ENCODE measurements around the gene CLEC3A. TPM values are rescaled to one million over a fixed set of nuclear protein-coding genes. Genes with fewer than 3 reads are reported as not detected.

Gene CLEC3A
- total RNA-seq, 1 experiment from 2014 or later, result not detected

DNA sequence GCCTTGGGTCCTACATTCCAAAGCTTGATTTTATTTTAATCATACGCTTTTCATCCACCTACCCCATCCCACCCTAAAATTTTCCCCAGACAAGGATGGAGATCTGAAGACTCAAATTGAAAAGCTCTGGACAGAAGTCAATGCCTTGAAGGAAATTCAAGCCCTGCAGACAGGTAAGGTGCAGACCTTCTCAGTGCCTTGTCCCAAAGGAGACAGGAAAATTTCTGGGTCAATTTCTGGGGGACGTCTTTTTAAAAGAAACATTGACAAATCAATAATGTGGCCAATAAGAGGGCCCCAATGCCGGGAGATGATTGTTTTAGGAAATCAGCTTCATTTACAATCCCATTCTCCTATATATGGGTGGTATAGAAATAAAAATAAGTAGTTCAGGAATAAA lies 5.7 kb downstream of the CLEC3A start:
- no TSS peak for BruUV-seq (replicated peaks)
- CTCF ChIA-PET, result interaction anchor here (1.2 kb wide), 1 partner anchor 14 kb away, joined by 6 read pairs; no protein-coding TSS in a partner anchor
- no peak for DNase-seq
- H3K36me3 Mint-ChIP-seq (ENCODE audit: insufficient read depth, unreplicated experiment), result no peaks in the 10 kb centered on the region
- no peaks in the 10 kb centered on the region for H3K9me3 Mint-ChIP-seq (ENCODE audit: low read depth, unreplicated experiment)
- H3K4me3 Mint-ChIP-seq (ENCODE audit: low read depth, unreplicated experiment), result no peak overlapping the region
- peaks cover 4% of the 10 kb centered on the region for H3K27me3 Mint-ChIP-seq (ENCODE audit: unreplicated experiment)
- intact Hi-C loops (cut with micrococcal nuclease; ENCODE audit: unreplicated experiment), result no loop called here
- no peaks in the 10 kb centered on the region for H3K4me1 Mint-ChIP-seq (ENCODE audit: low read depth, unreplicated experiment)
- TF ChIP-seq, protein P1, sequence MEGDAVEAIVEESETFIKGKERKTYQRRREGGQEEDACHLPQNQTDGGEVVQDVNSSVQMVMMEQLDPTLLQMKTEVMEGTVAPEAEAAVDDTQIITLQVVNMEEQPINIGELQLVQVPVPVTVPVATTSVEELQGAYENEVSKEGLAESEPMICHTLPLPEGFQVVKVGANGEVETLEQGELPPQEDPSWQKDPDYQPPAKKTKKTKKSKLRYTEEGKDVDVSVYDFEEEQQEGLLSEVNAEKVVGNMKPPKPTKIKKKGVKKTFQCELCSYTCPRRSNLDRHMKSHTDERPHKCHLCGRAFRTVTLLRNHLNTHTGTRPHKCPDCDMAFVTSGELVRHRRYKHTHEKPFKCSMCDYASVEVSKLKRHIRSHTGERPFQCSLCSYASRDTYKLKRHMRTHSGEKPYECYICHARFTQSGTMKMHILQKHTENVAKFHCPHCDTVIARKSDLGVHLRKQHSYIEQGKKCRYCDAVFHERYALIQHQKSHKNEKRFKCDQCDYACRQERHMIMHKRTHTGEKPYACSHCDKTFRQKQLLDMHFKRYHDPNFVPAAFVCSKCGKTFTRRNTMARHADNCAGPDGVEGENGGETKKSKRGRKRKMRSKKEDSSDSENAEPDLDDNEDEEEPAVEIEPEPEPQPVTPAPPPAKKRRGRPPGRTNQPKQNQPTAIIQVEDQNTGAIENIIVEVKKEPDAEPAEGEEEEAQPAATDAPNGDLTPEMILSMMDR (IDR thresholded peaks at IDR 0.05; ENCODE audit: unreplicated experiment), result no peak
- no peak overlapping the region for H3K27ac Mint-ChIP-seq (ENCODE audit: unreplicated experiment)

DNA sequence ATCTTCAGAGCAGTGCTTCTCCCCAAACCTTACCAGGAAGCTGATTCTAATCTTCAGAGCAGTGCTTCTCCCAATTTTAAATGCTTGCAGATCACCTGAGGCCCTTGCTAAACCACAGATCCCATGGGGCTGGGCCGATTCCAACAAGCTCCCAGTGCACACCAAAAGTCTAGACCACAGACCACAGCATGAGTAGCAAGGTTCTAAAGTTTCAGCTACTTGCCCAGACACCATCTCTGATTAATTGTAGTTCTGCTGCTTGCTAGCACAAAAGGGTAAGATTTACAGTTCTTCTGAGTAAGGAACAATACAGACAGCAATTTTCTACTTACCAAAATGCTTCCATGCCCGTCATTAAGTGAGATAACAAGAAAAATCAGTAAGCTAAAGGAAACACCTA lies 12.2 kb downstream of the CLEC3A start:
- TF ChIP-seq, protein P1 (IDR thresholded peaks at IDR 0.05; ENCODE audit: unreplicated experiment), result no peak
- intact Hi-C loops (cut with micrococcal nuclease; ENCODE audit: unreplicated experiment), result no loop called here
- no peak for DNase-seq
- Mint-ChIP-seq H3K4me1 (ENCODE audit: low read depth, unreplicated experiment) (no peaks in the 10 kb centered on the region), H3K27me3 (ENCODE audit: unreplicated experiment) (peaks cover 8% of the 10 kb centered on the region), H3K27ac (ENCODE audit: unreplicated experiment) (no peak overlapping the region), H3K9me3 (ENCODE audit: low read depth, unreplicated experiment) (no peaks in the 10 kb centered on the region), H3K4me3 (ENCODE audit: low read depth, unreplicated experiment) (no peak overlapping the region), H3K36me3 (ENCODE audit: insufficient read depth, unreplicated experiment) (no peaks in the 10 kb centered on the region)
- CTCF ChIA-PET, result no interaction called here
- BruUV-seq (replicated peaks), result no TSS peak

DNA sequence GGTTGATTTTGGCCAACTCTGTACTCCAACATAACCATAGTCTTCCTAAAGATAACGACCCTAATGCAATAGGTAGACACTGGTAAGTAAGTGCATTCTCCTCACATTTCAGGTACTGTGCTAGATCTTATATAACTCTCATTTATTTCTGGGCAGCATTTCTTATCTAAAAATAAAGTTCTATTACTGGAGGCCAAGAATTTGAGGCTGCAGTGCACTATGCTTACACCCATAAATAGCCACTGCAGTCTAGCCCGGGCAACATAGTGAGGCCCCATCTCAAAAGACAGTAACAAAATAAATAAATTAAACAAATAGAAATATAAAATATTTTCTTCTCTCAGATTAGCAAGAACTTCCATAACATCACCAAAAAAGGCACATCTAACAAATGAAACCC lies 12.7 kb downstream of the CLEC3A start:
- Mint-ChIP-seq H3K9me3 (ENCODE audit: low read depth, unreplicated experiment) (no peaks in the 10 kb centered on the region), H3K4me1 (ENCODE audit: low read depth, unreplicated experiment) (no peaks in the 10 kb centered on the region), H3K27me3 (ENCODE audit: unreplicated experiment) (peaks cover 8% of the 10 kb centered on the region), H3K27ac (ENCODE audit: unreplicated experiment) (no peak overlapping the region), H3K36me3 (ENCODE audit: insufficient read depth, unreplicated experiment) (no peaks in the 10 kb centered on the region), H3K4me3 (ENCODE audit: low read depth, unreplicated experiment) (no peak overlapping the region)
- DNase-seq, result no peak
- CTCF ChIA-PET, result no interaction called here
- BruUV-seq (replicated peaks), result no TSS peak
- TF ChIP-seq, protein P1 (IDR thresholded peaks at IDR 0.05; ENCODE audit: unreplicated experiment), result no peak
- intact Hi-C loops (cut with micrococcal nuclease; ENCODE audit: unreplicated experiment), result no loop called here

DNA sequence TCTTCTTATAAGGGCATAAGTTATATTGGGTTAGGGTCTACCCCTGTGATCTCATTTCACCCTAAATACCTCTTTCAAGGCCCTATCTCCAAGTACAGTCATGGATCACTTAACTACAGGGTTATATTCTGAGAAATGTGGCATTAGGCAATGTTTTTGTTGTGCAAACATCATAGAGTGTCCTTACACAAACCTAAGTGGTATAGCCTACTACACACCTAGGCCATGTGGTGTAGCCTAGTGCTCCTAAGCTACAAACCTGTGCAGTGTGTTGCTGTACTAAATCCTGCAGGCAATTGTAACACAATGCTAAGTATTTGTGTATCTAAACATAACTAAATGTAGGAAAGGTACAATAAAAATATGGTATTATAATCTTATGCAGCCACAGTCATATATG lies 18.0 kb downstream of the CLEC3A start:
- TF ChIP-seq, protein P1 (IDR thresholded peaks at IDR 0.05; ENCODE audit: unreplicated experiment), result no peak
- H3K4me3 Mint-ChIP-seq (ENCODE audit: low read depth, unreplicated experiment), result no peak overlapping the region
- H3K27me3 Mint-ChIP-seq (ENCODE audit: unreplicated experiment), result no peaks in the 10 kb centered on the region
- no peak for DNase-seq
- H3K9me3 Mint-ChIP-seq (ENCODE audit: low read depth, unreplicated experiment), result no peaks in the 10 kb centered on the region
- H3K36me3 Mint-ChIP-seq (ENCODE audit: insufficient read depth, unreplicated experiment), result no peaks in the 10 kb centered on the region
- no peaks in the 10 kb centered on the region for H3K4me1 Mint-ChIP-seq (ENCODE audit: low read depth, unreplicated experiment)
- intact Hi-C loops (cut with micrococcal nuclease; ENCODE audit: unreplicated experiment), result no loop called here
- H3K27ac Mint-ChIP-seq (ENCODE audit: unreplicated experiment), result no peak overlapping the region
- BruUV-seq (replicated peaks), result no TSS peak
- CTCF ChIA-PET, result no interaction called here

All from Calu3 (cell line).